HCT116 (cell line): ENCODE data around the gene RPS28.
"Not testable (repeated sequence)": the region's sequence is repeated elsewhere in the genome, so short reads cannot be mapped to it uniquely, and the experiment has no call there.

Experiments
- CEBPB ChIP-seq: IDR thresholded peaks from 2 replicates; pipeline ENCODE4 v1.6.1; 2012; ENCODE audit warnings: low read depth
- EZH2 ChIP-seq: fragments of 200-600 bp; sonication (generic); IDR thresholded peaks from 2 replicates; pipeline ENCODE4 v1.6.1; 2017; ENCODE audit warnings: antibody characterized with exemption, mixed run types
- EZH2phosphoT487 ChIP-seq: fragments of 200-600 bp; IDR thresholded peaks from 2 replicates; pipeline ENCODE4 v1.6.1; 2018; ENCODE audit warnings: antibody characterized with exemption, borderline replicate concordance
- JUND ChIP-seq: IDR thresholded peaks from 2 replicates; pipeline ENCODE4 v1.6.1; 2012
- POLR2A ChIP-seq: IDR thresholded peaks from 2 replicates; pipeline ENCODE4 v1.7.0; 2011; ENCODE audit warnings: borderline replicate concordance; ENCODE audit not compliant: insufficient read depth, insufficient read length; ENCODE audit errors: extremely low read depth
- POLR2AphosphoS5 ChIP-seq: IDR thresholded peaks from 2 replicates; pipeline ENCODE4 v1.6.1; 2011; ENCODE audit warnings: mild to moderate bottlenecking, low read depth, low read length, moderate library complexity
- RAD21 ChIP-seq: IDR thresholded peaks from 2 replicates; pipeline ENCODE4 v1.6.1; 2012; ENCODE audit warnings: low read depth, mild to moderate bottlenecking
- SIN3A ChIP-seq: IDR thresholded peaks from 2 replicates; pipeline ENCODE4 v1.6.1; 2012; ENCODE audit warnings: low read depth
- SP1 ChIP-seq: IDR thresholded peaks from 2 replicates; pipeline ENCODE4 v1.6.1; 2012; ENCODE audit warnings: low read depth
- TCF7L2 ChIP-seq: IDR thresholded peaks from 2 replicates; pipeline ENCODE4 v1.7.0; 2011; ENCODE audit warnings: borderline replicate concordance, inconsistent platforms; ENCODE audit not compliant: insufficient read depth, insufficient read length; ENCODE audit errors: extremely low read depth
- ZFX ChIP-seq: fragments of 450-650 bp; IDR thresholded peaks from 2 replicates; pipeline ENCODE4 v1.6.1; 2017
- ZNF274 ChIP-seq: fragments of 200-500 bp; sonication (Bioruptor generic); IDR thresholded peaks from 2 replicates; pipeline ENCODE4 v1.6.1; 2014; ENCODE audit warnings: mild to moderate bottlenecking, low read depth, low read length, inconsistent platforms
- TF ChIP-seq, protein P1 (sequence below), 3 experiments: fragments of 200-600 bp in 1 of 3; sonication (generic) in 1 of 3; IDR thresholded peaks in 2 of 3; conservative IDR thresholded peaks in 1 of 3; 2 replicates each; pipeline ENCODE4 v1.5.1; 2012 to 2017; ENCODE audit warnings: low read depth in 2 of 3, low read length in 2 of 3, antibody characterized with exemption in 1 of 3, borderline replicate concordance in 1 of 3, control low read depth in 1 of 3, mild to moderate bottlenecking in 1 of 3, mixed read lengths in 1 of 3, mixed run types in 1 of 3, moderate library complexity in 1 of 3; ENCODE audit not compliant: insufficient read depth in 1 of 3

DNA sequence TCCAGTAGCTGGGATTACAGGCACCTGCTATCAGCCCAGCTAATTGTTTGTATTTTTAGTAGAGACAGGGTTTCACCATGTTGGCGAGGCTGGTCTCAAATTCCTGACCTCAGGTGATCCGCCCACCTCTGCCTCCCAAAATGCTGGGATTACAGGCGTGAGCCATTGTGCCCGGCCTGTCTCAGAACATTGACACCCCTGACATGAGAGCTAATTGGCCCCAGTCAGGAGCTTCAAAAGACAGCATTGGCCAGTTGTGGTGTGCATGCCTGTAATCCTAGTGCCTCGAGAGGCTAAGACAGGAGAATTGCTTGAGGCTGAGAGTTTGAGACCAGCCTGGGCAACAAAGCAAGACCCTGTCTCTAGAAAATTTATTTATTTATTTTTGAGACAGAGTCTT is 31.5 kb downstream of the RPS28 start:
- TF ChIP-seq EZH2, EZH2phosphoT487, SIN3A, POLR2AphosphoS5, POLR2A, CEBPB, ZNF274, JUND, SP1, RAD21, ZFX, TCF7L2: not testable (repeated sequence)
- TF ChIP-seq, protein P1, sequence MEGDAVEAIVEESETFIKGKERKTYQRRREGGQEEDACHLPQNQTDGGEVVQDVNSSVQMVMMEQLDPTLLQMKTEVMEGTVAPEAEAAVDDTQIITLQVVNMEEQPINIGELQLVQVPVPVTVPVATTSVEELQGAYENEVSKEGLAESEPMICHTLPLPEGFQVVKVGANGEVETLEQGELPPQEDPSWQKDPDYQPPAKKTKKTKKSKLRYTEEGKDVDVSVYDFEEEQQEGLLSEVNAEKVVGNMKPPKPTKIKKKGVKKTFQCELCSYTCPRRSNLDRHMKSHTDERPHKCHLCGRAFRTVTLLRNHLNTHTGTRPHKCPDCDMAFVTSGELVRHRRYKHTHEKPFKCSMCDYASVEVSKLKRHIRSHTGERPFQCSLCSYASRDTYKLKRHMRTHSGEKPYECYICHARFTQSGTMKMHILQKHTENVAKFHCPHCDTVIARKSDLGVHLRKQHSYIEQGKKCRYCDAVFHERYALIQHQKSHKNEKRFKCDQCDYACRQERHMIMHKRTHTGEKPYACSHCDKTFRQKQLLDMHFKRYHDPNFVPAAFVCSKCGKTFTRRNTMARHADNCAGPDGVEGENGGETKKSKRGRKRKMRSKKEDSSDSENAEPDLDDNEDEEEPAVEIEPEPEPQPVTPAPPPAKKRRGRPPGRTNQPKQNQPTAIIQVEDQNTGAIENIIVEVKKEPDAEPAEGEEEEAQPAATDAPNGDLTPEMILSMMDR (IDR thresholded peaks at IDR 0.05 in 2 of 3, conservative IDR thresholded peaks at IDR 0.05 in 1 of 3; ENCODE audit: borderline replicate concordance in 1 of 3, insufficient read depth in 1 of 3, low read depth in 2 of 3, low read length in 2 of 3): not testable (repeated sequence)
